HepG2 (cell line): ENCODE data around the gene GGA3. TPM values are rescaled to one million over a fixed set of nuclear protein-coding genes. Genes with fewer than 3 reads are reported as not detected.

ENCODE experiments used
- DNMT3B ChIP-seq: conservative IDR thresholded peaks from 2 replicates; pipeline ENCODE4 v1.6.1; 2016; ENCODE audit warnings: missing biosample characterization, control low read depth
- E2F1 ChIP-seq: sonication (generic); formaldehyde crosslinking; IDR thresholded peaks from 2 replicates; pipeline ENCODE4 v1.5.0; 2020; ENCODE audit warnings: missing genetic modification reagents
- FOXA3 ChIP-seq: IDR thresholded peaks from 2 replicates; pipeline ENCODE4 v1.6.1; 2016; ENCODE audit warnings: missing genetic modification reagents, missing compliant biosample characterization
- HBP1 ChIP-seq: IDR thresholded peaks from 2 replicates; pipeline ENCODE4 v1.6.1; 2016; ENCODE audit warnings: low read depth, control low read depth
- MAZ ChIP-seq, 2 experiments: sonication (generic) in 1 of 2; formaldehyde crosslinking in 1 of 2; IDR thresholded peaks; 2 replicates each; pipeline versions ENCODE4 v1.5.0 to v1.6.1; 2012 to 2020; ENCODE audit warnings: low read depth in 2 of 2, mild to moderate bottlenecking in 2 of 2, borderline replicate concordance in 1 of 2, improper control_type of control experiment in 1 of 2, low read length in 1 of 2, missing genetic modification reagents in 1 of 2, moderate library complexity in 1 of 2
- MEF2D ChIP-seq: sonication (generic); formaldehyde crosslinking; IDR thresholded peaks from 2 replicates; pipeline ENCODE4 v1.5.1; 2020; ENCODE audit warnings: mild to moderate bottlenecking, missing genetic modification reagents
- NFIB ChIP-seq: sonication (generic); formaldehyde crosslinking; IDR thresholded peaks from 2 replicates; pipeline ENCODE4 v1.9.0; 2021; ENCODE audit warnings: missing genetic modification reagents, mild to moderate bottlenecking, borderline replicate concordance
- NR1H2 ChIP-seq: sonication (generic); formaldehyde crosslinking; IDR thresholded peaks from 2 replicates; pipeline ENCODE4 v1.8.1; 2022; ENCODE audit warnings: low read depth, missing genetic modification reagents, borderline replicate concordance
- POGZ ChIP-seq: sonication (generic); formaldehyde crosslinking; IDR thresholded peaks from 2 replicates; pipeline ENCODE4 v1.4.0; 2020; ENCODE audit warnings: mild to moderate bottlenecking, missing genetic modification reagents
- RAD51 ChIP-seq: fragments of 450-650 bp; IDR thresholded peaks from 2 replicates; pipeline ENCODE4 v1.6.1; 2016; ENCODE audit warnings: borderline replicate concordance
- RCOR2 ChIP-seq: IDR thresholded peaks from 2 replicates; pipeline ENCODE4 v1.6.1; 2016; ENCODE audit warnings: missing biosample characterization, missing genetic modification reagents
- ZNF138 ChIP-seq: sonication (generic); formaldehyde crosslinking; IDR thresholded peaks from 2 replicates; pipeline ENCODE4 v1.5.0; 2020; ENCODE audit warnings: mild to moderate bottlenecking, low read depth, missing genetic modification reagents
- ZNF256 ChIP-seq: sonication (generic); formaldehyde crosslinking; conservative IDR thresholded peaks from 2 replicates; pipeline ENCODE4 v1.4.0; 2020; ENCODE audit warnings: missing genetic modification reagents
- ZNF446 ChIP-seq: sonication (generic); formaldehyde crosslinking; IDR thresholded peaks from 2 replicates; pipeline ENCODE4 v1.5.0; 2020; ENCODE audit warnings: mild to moderate bottlenecking, missing genetic modification reagents
- ZNF451 ChIP-seq: sonication (generic); formaldehyde crosslinking; IDR thresholded peaks from 2 replicates; pipeline ENCODE4 v1.5.0; 2020; ENCODE audit warnings: mild to moderate bottlenecking, missing genetic modification reagents
- ZNF7 ChIP-seq: IDR thresholded peaks from 2 replicates; pipeline ENCODE4 v1.6.1; 2016; ENCODE audit warnings: missing biosample characterization, missing genetic modification reagents
- ZNF766 ChIP-seq: sonication (generic); formaldehyde crosslinking; IDR thresholded peaks from 2 replicates; pipeline ENCODE4 v1.5.0; 2020; ENCODE audit warnings: missing genetic modification reagents, borderline replicate concordance
- polyA plus RNA-seq, 8 experiments: library from polyadenylated mRNA; depleted of rRNA in 3 of 8; stranded (reverse) in 7 of 8; unstranded in 1 of 8; fragments of >200 nt; fragmentation: Illumina TruSeq in 4 of 8; extraction: Trizol in 4 of 8; gene quantifications; 2 replicates each; pipeline versions ENCODE4 v1.2.1 to v1.2.3, GENCODE V29; 2011 to 2016; ENCODE audit warnings: low read depth in 4 of 8, missing spikeins in 1 of 8, mixed read lengths in 1 of 8; ENCODE audit not compliant: insufficient read depth in 1 of 8
- total RNA-seq, 5 experiments: library from RNA; depleted of rRNA; stranded (reverse); fragments of >200 nt; fragmentation: Illumina TruSeq; extraction: Trizol; gene quantifications; 2 replicates each; pipeline ENCODE4 v1.2.3, GENCODE V29; 2016; ENCODE audit warnings: low read depth in 1 of 5
- TF ChIP-seq, protein P1 (sequence below): sonication (generic); formaldehyde crosslinking; IDR thresholded peaks from 2 replicates; pipeline ENCODE4 v1.8.1; 2023; ENCODE audit warnings: mild to moderate bottlenecking, missing genetic modification reagents, borderline replicate concordance
- TF ChIP-seq, protein P2 (sequence below): sonication (generic); formaldehyde crosslinking; IDR thresholded peaks from 2 replicates; pipeline ENCODE4 v1.4.0; 2020; ENCODE audit warnings: missing genetic modification reagents
- TF ChIP-seq, protein P3 (sequence below): sonication (generic); formaldehyde crosslinking; IDR thresholded peaks from 2 replicates; pipeline ENCODE4 v1.8.1; 2023; ENCODE audit warnings: missing genetic modification reagents, mild to moderate bottlenecking, borderline replicate concordance

Gene GGA3
- total and polyA plus RNA-seq, 2 of the 13 experiments (the other 11 are each of a cell fraction or from before 2014, with no cell fraction given), result 28.4 to 43.7 TPM

GRCh38 chr17:75267411-75268232 is 6.2 kb upstream of the GGA3 start (continued):
- TF ChIP-seq MAZ (IDR thresholded peaks at IDR 0.05; ENCODE audit: borderline replicate concordance, low read depth, low read length) (no peak), MAZ (CRISPR knock-in tag; IDR thresholded peaks at IDR 0.05; ENCODE audit: low read depth) (no peak; the same call in 1 of the 2 replicates), RAD51 (no peak), E2F1 (CRISPR knock-in tag) (no peak), MEF2D (CRISPR knock-in tag) (no peak), FOXA3 (CRISPR knock-in tag) (peak; percentile 98), DNMT3B (CRISPR knock-in tag) (no peak), ZNF446 (CRISPR knock-in tag) (no peak), NFIB (CRISPR knock-in tag) (no peak), ZNF256 (CRISPR knock-in tag) (no peak), ZNF7 (no peak), ZNF766 (CRISPR knock-in tag) (no peak), ZNF451 (no peak), POGZ (CRISPR knock-in tag) (peak; percentile 76; the same call in 1 of the 2 replicates), RCOR2 (peak; percentile 75; the same call in 1 of the 2 replicates), ZNF138 (CRISPR knock-in tag) (no peak), HBP1 (0 out of 2 replicates have a peak, but pooled peaks have one; percentile 35), NR1H2 (CRISPR knock-in tag) (0 out of 2 replicates have a peak, but pooled peaks have one; percentile 58)
- TF ChIP-seq, protein P1, sequence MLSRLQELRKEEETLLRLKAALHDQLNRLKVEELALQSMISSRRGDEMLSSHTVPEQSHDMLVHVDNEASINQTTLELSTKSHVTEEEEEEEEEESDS (CRISPR knock-in tag), result peak; percentile 68; the same call in 1 of the 2 replicates
- TF ChIP-seq, protein P2, sequence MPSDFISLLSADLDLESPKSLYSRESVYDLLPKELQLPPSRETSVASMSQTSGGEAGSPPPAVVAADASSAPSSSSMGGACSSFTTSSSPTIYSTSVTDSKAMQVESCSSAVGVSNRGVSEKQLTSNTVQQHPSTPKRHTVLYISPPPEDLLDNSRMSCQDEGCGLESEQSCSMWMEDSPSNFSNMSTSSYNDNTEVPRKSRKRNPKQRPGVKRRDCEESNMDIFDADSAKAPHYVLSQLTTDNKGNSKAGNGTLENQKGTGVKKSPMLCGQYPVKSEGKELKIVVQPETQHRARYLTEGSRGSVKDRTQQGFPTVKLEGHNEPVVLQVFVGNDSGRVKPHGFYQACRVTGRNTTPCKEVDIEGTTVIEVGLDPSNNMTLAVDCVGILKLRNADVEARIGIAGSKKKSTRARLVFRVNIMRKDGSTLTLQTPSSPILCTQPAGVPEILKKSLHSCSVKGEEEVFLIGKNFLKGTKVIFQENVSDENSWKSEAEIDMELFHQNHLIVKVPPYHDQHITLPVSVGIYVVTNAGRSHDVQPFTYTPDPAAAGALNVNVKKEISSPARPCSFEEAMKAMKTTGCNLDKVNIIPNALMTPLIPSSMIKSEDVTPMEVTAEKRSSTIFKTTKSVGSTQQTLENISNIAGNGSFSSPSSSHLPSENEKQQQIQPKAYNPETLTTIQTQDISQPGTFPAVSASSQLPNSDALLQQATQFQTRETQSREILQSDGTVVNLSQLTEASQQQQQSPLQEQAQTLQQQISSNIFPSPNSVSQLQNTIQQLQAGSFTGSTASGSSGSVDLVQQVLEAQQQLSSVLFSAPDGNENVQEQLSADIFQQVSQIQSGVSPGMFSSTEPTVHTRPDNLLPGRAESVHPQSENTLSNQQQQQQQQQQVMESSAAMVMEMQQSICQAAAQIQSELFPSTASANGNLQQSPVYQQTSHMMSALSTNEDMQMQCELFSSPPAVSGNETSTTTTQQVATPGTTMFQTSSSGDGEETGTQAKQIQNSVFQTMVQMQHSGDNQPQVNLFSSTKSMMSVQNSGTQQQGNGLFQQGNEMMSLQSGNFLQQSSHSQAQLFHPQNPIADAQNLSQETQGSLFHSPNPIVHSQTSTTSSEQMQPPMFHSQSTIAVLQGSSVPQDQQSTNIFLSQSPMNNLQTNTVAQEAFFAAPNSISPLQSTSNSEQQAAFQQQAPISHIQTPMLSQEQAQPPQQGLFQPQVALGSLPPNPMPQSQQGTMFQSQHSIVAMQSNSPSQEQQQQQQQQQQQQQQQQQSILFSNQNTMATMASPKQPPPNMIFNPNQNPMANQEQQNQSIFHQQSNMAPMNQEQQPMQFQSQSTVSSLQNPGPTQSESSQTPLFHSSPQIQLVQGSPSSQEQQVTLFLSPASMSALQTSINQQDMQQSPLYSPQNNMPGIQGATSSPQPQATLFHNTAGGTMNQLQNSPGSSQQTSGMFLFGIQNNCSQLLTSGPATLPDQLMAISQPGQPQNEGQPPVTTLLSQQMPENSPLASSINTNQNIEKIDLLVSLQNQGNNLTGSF (CRISPR knock-in tag), result no peak
- TF ChIP-seq, protein P3, sequence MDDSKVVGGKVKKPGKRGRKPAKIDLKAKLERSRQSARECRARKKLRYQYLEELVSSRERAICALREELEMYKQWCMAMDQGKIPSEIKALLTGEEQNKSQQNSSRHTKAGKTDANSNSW (CRISPR knock-in tag), result no peak
